ENCODE measurements around the gene LAMB4. TPM values are rescaled to one million over a fixed set of nuclear protein-coding genes. Genes with fewer than 3 reads are reported as not detected.

LAMB4 gene
- total and polyA plus RNA-seq, 2 of the 8 experiments (the other 6 are each of a cell fraction or from before 2014, with no cell fraction given): not detected

GRCh38 chr7:108158776-108159175, 28.6 kb upstream of the LAMB4 start:
- no peak overlapping the region for H3K4me2 ChIP-seq (ENCODE audit: insufficient read depth in 1 of 2, low read depth in 2 of 2, low read length in 2 of 2)
- no peak overlapping the region for H4K8ac ChIP-seq (ENCODE audit: extremely low read depth, insufficient read depth, low read length)
- H2BK20ac ChIP-seq (ENCODE audit: low read length): no peak overlapping the region
- no peak overlapping the region for H4K5ac ChIP-seq (ENCODE audit: insufficient read length, low read depth, low read length)
- no peak for DNase-seq (ENCODE audit: low read depth in 1 of 2, low spot score in 2 of 2)
- H4K91ac ChIP-seq (replicated peaks; ENCODE audit: insufficient read length, low read length): no peak overlapping the region
- H2AK5ac ChIP-seq (ENCODE audit: low read depth, low read length): no peak overlapping the region
- no peaks in the 10 kb centered on the region for H3K79me1 ChIP-seq (ENCODE audit: low read depth, low read length)
- H3K27me3 ChIP-seq (replicated peaks in 1 of 4; ENCODE audit: control insufficient read depth in 3 of 4, extremely low read depth in 1 of 4, insufficient read depth in 3 of 4, low read length in 3 of 4): no peaks in the 10 kb centered on the region
- no peaks in the 10 kb centered on the region for H3K36me3 ChIP-seq (ENCODE audit: control insufficient read depth in 2 of 4, insufficient read depth in 4 of 4, low read length in 3 of 4)
- no peaks in the 10 kb centered on the region for H3K23me2 ChIP-seq (ENCODE audit: low read depth, low read length)
- H2BK120ac ChIP-seq (replicated peaks; ENCODE audit: low read depth, low read length): no peak overlapping the region
- H2BK12ac ChIP-seq (ENCODE audit: low read depth, low read length): no peak overlapping the region
- H3K79me2 ChIP-seq (ENCODE audit: control insufficient read depth in 1 of 2, insufficient read depth in 2 of 2, low read length in 2 of 2): no peaks in the 10 kb centered on the region
- no peaks in the 10 kb centered on the region for H4K20me1 ChIP-seq (replicated peaks in 1 of 2; ENCODE audit: control insufficient read depth in 1 of 2, insufficient read depth in 2 of 2, low read length in 2 of 2)
- no peak overlapping the region for H3K18ac ChIP-seq (ENCODE audit: extremely low read depth, low read length)
- no peak overlapping the region for H3K27ac ChIP-seq (ENCODE audit: low read depth, low read length)
- 96% methylated on average over 1 of the region's 1 CpG; no CpG with 5 or more reads in 1 of the 2 experiments for WGBS, 2 experiments (ENCODE audit: extremely low coverage in 1 of 2, insufficient coverage in 1 of 2, insufficient read length in 1 of 2, insufficient replicate concordance in 2 of 2, low coverage in 1 of 2, low lambda C conversion rate in 2 of 2, missing lambda C conversion rate in 1 of 2)
- CTCF ChIA-PET (ENCODE audit: partially characterized antibody): interaction anchor here (0.6 to 0.8 kb wide), 2 partner anchors 12 to 14 kb away, joined by 3 to 4 read pairs; no protein-coding TSS in a partner anchor
- H3K9ac ChIP-seq (replicated peaks in 1 of 4; ENCODE audit: extremely low read depth in 1 of 4, low read depth in 3 of 4, low read length in 3 of 4): no peak overlapping the region
- FAIRE-seq: no peak
- no peak for TF ChIP-seq HDAC2 (IDR thresholded peaks at IDR 0.05; ENCODE audit: borderline replicate concordance in 1 of 2, low read depth in 2 of 2, low read length in 2 of 2)
- TF ChIP-seq EP300 (IDR thresholded peaks at IDR 0.05; ENCODE audit: borderline replicate concordance in 1 of 2, low read depth in 2 of 2, low read length in 2 of 2): no peak
- no peak for TF ChIP-seq POLR2A (IDR thresholded peaks at IDR 0.05; ENCODE audit: control extremely low read depth in 1 of 2, low read depth in 2 of 2, low read length in 2 of 2)
- no peak for TF ChIP-seq RXRA (IDR thresholded peaks at IDR 0.05; ENCODE audit: insufficient read depth, low read depth, low read length)
- TF ChIP-seq CREB1 (IDR thresholded peaks at IDR 0.05): no peak
- TF ChIP-seq CHD2 (IDR thresholded peaks at IDR 0.05; ENCODE audit: low read length): no peak
- TF ChIP-seq SIRT6 (IDR thresholded peaks at IDR 0.05; ENCODE audit: low read length): no peak
- TF ChIP-seq SAP30 (IDR thresholded peaks at IDR 0.05; ENCODE audit: insufficient read depth, insufficient replicate concordance, low read length): no peak
- no peak for TF ChIP-seq FOSL1 (IDR thresholded peaks at IDR 0.05; ENCODE audit: insufficient read depth, low read depth, low read length)
- TF ChIP-seq BCL11A (IDR thresholded peaks at IDR 0.05; ENCODE audit: low read depth in 2 of 2, low read length in 2 of 2): no peak
- no peaks in the 10 kb centered on the region for H3K4me1 ChIP-seq (replicated peaks in 1 of 4; ENCODE audit: control insufficient read depth in 3 of 4, insufficient read depth in 4 of 4, low read length in 3 of 4)
- H3K14ac ChIP-seq (ENCODE audit: insufficient read length): no peak overlapping the region
- no peak overlapping the region for H2BK5ac ChIP-seq (ENCODE audit: low read depth, low read length)
- no peak overlapping the region for H3K56ac ChIP-seq (replicated peaks; ENCODE audit: insufficient read length, low read depth, low read length)
- POLR2A ChIA-PET (ENCODE audit: partially characterized antibody): no interaction called here
- no peak overlapping the region for H3K4ac ChIP-seq (replicated peaks; ENCODE audit: insufficient read length, low read depth, low read length)
- H3K23ac ChIP-seq (ENCODE audit: insufficient read length): no peak overlapping the region
- no peaks in the 10 kb centered on the region for H3K9me3 ChIP-seq (ENCODE audit: insufficient read depth in 2 of 2, low read depth in 1 of 2, low read length in 1 of 2)
- no peak overlapping the region for H2BK15ac ChIP-seq (ENCODE audit: low read length)
- no peak overlapping the region for H2AFZ ChIP-seq (ENCODE audit: low read length)
- H3K4me3 ChIP-seq (ENCODE audit: extremely low read depth in 1 of 4, insufficient read depth in 2 of 4, low read depth in 3 of 4, low read length in 4 of 4): no peak overlapping the region

Measured in H1 (cell line).